HG02610 (cell line): ENCODE measurements around the gene TFE3.
A peak's percentile ranks its signal among the peaks of the same experiment; 100 is the strongest.
"Not testable (repeated sequence)": the region's sequence is repeated elsewhere in the genome, so short reads cannot be mapped to it uniquely, and the experiment has no call there.

Source experiments
- ATAC-seq: cut with Tn5 transposase; IDR thresholded peaks from one replicate; pipeline ENCODE4 v1.9.1; 2021; ENCODE audit warnings: mild to moderate bottlenecking, moderate library complexity; ENCODE audit not compliant: unreplicated experiment

The TFE3 gene

DNA sequence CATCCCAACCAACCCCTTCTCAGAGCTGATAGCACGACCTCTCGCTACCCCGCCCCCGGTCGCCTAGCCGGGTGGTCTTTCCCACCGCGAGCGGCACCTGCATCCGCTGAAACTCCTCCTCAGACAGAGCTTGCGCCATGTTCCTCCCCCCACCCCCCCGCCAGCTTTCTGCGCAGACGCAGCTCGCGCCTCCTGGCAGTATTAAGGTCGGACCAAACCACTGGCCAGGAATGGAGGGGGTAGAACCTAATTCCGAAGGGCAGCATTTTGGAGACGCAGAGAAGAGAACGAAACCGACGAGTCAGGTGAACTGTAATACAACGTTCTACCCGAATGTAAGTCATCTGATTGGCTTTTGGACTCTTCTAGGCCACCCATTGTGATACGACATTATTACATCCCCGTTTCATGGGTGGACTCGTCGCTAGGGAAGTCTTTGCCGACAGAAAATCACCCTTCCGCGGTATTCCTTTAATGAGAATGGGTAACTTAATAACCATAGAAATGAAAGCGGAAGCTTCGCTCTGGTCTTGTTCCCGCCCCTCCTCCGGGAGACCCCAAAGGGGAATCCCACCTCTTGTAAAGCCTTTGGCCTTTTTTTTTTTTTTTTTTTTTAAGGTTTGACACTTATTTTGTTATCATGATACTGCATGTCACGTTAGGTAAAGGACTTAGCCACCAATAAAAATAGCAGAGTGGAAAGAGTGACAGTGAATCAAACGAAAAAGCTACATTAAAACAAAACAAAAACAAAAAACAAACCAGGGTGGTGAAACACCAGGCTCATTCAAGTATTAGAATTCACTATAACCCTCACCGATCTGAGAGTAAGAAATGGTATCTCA lies 40.8 kb downstream of the TFE3 start, which contains the start of gene GRIPAP1:
GRIPAP1 (minus strand) TSS at position 174 of the 845 bp plus-strand sequence; CDS start at position 139, 35 bp downstream.
- ATAC-seq = peak; percentile 82

DNA sequence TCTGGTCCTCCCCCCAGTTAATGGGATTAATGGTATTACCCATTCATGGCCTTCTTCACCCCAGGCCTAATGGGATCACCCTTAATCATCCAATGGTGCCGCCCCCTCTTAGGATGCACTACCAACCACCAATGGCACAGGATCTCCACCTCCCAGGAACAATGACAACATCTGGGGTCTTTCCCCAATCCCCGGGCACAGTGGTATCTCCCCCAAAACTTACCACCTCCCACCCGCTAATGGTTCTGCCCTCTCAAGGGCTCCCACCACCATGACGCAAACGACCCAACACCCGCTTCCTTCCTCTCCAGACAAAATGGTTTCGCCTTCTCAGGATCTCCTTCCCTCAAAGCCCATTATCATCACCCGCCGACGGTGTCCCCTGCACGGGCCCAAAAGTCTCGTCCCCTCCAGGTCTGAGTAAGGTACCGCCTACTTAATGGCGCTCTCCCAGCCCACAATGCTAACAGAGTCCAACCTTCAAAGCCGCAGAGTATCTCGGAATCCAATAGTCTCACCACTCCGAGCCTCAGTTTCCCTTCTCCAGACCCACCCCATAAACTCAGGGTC lies 41.6 kb downstream of the TFE3 start:
- ATAC-seq = peak; percentile 21

DNA sequence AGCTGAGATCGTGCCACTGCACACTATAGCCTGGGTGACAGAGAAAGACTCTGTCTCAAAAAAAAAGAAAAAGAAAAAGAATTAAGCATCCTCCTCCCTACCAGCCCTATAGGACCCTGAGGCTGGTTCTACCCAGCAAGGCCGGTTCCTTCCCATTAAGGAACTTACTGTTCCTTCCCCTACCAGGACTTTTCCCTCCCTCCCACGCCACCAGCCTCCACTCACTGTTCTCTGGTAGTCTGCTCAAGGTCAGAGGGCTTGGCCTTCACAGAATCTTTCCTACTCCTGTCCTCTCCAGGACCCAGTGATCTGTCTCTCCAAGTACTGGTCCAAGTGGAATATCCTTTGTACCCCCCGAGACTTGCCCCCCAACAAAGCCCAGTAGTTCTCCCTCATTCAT lies 42.5 kb downstream of the TFE3 start:
- ATAC-seq = no peak

DNA sequence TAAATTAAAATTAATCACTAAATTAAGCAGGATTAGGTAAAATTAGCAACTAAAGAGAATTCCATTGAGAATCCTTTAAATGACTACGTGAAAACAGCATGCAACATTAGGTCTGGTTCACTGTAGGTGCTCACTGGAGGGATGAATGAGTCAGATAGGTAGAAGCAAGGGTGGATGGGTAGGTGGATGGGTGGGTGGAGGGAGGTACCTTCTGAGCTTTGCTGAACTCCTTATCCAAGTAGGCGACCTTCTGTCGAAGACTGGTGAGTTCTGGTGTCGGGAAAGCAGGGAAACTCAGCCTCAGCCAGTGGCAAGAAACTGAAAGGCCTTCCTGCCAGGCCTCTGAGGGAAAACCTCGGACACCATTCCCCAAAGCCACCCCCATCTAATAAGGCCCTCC lies 44.1 kb downstream of the TFE3 start:
- ATAC-seq = no peak

DNA sequence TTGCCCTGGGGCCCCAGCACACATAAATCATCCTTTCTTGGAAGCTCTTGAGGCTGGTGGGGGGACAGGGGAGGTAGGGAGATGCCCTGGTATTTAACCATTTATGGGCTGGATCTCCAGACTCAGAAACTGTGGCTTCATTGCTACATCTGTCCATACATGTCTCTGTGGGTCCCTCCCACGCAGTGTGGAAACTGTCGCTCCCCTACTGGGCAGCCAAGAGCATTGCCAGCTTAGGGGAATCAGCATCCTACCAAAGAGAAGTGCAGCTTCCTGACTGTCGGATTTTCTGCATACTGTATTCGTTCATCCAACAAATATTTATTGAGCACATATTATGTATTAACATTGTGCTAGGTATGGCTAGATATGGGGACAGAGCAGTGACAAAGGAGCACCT lies 44.8 kb downstream of the TFE3 start:
- no peak for ATAC-seq

DNA sequence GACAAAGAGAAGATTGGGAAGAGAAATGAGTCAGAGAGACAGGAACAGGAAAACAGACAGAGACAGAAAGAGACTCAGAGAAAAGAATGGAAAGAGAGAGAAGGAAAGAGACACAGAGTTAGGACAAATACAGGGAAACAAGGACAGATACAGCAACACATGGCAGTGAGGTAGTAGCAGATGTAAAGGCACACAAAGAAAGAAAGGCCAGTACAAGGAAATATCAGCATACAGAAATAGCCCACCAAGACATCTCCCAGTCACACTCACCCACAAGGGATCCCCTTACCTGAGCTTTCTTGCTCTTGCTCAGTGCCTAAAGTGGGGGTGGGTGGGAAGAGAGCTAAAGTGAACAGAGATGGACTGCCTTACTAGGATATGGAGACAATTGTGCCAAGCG lies 45.3 kb downstream of the TFE3 start:
- ATAC-seq = no peak

DNA sequence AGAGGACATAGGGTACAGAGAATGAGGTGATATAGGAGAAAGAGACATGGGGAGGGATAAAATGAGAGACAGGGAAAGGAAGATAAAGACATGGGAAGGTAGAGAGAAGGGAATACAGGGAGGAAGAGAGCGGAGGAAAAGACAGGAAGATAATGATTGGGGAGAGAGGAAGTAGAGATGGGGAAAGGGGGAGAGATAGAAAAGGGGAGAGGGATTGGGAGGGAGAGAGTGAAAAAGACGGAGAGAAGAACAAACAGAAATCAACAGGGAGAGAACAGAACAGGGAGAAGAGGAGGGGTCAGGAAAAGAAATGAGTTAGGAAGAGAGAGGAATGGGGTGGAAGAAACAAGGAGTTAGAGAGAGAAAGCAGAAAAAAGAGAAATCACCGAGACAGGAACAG lies 45.7 kb downstream of the TFE3 start:
- no peak for ATAC-seq

DNA sequence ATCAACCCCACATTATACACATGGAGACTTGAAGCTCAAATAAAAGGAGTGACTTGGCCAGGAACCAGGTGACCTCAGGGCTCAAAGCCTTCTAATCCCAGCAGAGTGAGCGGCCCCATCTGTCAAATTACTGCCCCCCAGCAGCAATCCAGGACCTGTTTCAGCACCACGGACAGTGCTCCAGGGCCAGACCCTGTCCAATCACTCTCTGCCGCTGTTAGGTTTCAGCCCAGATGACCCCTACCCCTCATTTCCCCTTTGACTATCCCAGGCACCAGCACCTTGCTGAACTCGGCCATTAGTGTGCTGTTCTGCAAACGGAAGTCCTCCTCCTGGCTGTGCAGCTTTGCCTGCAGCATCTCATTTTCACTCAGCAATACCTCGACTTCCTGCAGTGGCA lies 46.2 kb downstream of the TFE3 start:
- no peak for ATAC-seq

DNA sequence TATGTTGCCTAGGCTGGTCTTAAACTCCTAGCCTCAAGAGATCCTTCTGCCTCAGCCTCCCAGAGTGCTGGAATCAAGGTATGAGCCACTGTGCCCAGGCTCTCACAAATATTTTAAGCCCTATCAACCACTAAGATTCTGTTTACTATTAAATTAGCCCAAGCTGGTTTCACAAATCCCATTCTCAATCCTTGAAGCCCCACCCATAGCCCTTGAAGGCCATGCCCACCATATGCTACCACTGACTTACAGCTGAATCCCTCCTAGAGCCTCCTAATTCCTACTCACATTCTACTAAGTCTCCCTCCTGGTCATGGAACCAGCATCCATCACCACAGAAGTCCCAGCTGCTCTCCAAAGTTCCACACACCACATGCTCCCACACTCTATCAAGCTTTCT lies 50.8 kb downstream of the TFE3 start:
- ATAC-seq = no peak

DNA sequence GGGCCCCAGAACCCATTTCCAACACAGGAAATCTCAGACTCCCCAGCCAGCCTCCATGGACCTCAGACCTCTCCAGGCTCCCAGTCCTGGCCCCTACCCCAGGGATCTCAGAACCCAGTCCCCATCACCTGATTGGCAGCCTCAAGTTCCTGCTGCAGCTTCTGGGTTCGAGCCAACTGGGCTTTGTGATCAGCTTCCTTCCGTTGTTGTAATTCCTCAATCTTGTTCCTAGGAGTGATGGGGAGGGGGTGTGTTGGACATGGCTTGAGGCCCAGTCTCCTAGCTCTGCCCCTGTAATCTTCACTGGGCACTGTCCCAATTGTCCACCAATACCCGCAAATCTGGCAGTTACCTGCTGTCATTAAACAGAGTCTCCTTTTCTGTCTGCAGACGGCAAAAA lies 53.7 kb downstream of the TFE3 start:
- ATAC-seq = no peak

DNA sequence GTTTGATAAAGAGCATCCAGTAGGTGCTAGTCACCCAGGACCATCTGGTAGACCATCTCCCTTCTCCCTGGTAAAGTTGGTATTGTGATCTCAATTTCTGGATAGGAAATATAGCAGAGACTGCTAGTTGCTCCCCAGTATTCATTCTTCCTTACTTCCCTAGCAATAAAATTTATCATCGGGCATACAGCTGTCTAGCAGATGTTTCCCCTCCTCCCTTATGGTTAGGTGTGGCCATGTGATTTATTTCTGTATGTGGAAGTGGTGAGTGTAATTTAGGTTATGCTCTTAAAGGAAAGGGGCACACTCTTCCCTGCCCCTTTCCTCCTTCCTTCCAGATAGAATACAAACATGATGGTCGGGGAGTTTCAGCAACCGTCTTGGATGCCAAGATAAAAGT lies 59.3 kb downstream of the TFE3 start:
- no peak for ATAC-seq

DNA sequence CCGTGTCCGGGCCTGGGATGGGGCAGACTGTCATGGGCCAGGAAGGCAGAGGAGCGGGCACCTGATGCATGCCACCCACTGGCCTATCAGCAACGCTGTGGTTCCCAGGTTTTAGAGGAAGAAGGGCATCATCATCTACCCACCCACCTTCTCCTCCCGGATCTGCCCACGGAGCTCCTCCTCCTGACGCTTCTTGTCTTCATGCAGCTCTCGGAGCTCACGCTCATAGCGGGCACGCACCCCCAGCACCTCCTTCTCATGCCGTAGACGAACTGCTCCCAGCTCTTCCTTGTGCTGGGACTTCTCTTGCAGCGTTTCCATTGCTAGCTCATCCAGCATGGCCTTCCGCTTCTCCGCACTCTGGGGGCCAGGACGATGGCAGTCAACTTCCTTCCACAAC lies 60.1 kb downstream of the TFE3 start:
- ATAC-seq = no peak

DNA sequence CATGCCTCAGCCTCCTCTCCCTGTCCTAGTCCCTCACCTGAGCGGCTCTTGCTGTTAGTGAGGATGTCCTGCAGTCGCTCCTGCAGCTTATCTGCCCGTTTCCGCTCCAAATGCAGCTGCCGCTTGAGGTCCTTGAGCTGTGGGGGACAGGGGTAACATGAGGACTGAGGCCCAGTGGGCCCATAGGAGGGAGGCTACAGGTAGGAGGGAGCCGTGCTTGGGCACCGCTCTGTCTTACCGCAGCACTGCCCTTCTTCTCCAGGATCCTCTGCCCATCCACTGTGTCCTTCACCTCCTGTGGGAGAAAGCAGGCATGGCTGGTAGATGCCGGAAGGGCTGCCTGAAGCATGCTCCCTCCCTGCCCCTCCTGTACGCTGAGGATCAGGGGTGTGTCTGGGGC lies 62.0 kb downstream of the TFE3 start:
- no peak for ATAC-seq

DNA sequence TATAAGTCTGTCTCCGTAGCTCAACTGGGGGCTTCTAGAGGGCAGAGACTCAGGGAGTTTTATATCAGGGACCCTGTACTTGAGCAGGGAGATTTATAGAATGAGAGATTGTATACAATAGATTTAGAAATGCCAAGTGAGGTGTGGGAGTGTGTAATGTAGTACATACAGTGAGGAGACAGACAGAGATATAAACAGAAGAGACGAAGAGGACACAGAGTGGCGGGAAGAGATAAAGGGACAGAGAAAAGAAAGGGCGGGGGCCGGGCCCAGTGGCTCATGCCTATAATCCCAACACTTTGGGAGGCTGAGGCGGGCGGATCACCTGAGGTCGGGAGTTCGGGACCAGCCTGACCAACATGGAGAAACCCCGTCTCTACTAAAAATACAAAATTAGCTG lies 62.8 kb downstream of the TFE3 start:
- not testable (repeated sequence) for ATAC-seq
